KMS-11 (cell line): ENCODE measurements around the gene NOXO1.

Experiments used
- H2AFZ ChIP-seq: fragments of 200-600 bp; sonication (generic); 2 replicates; pipeline ENCODE4 v1.6.1; 2016; ENCODE audit warnings: antibody characterized with exemption, mixed run types, low read depth
- H3K27ac ChIP-seq: fragments of 200-600 bp; sonication (generic); 2 replicates; pipeline ENCODE4 v1.6.1; 2016; ENCODE audit warnings: mild to moderate bottlenecking, mixed run types
- H3K27me3 ChIP-seq: fragments of 200-600 bp; sonication (generic); 2 replicates; pipeline ENCODE4 v1.6.1; 2017; ENCODE audit warnings: mild to moderate bottlenecking, low read depth, mixed run types, moderate library complexity; ENCODE audit not compliant: insufficient read depth
- H3K36me3 ChIP-seq: fragments of 200-600 bp; sonication (generic); 2 replicates; pipeline ENCODE4 v1.6.1; 2017; ENCODE audit warnings: mild to moderate bottlenecking, mixed run types; ENCODE audit not compliant: insufficient read depth
- H3K4me1 ChIP-seq: fragments of 200-600 bp; sonication (generic); 2 replicates; pipeline ENCODE4 v1.6.1; 2016; ENCODE audit warnings: mild to moderate bottlenecking, low read depth, mixed run types; ENCODE audit not compliant: poor library complexity, severe bottlenecking
- H3K4me2 ChIP-seq: fragments of 200-600 bp; sonication (generic); 2 replicates; pipeline ENCODE4 v1.7.0; 2016; ENCODE audit warnings: mild to moderate bottlenecking, mixed run types
- H3K4me3 ChIP-seq: fragments of 200-600 bp; sonication (generic); IDR thresholded peaks from 2 replicates; pipeline ENCODE4 v1.6.1; 2017; ENCODE audit warnings: low read depth, low read length, mixed read lengths; ENCODE audit not compliant: insufficient read depth
- H3K79me2 ChIP-seq: fragments of 200-600 bp; sonication (generic); 2 replicates; pipeline ENCODE4 v1.6.1; 2016; ENCODE audit warnings: low read depth, mixed run types; ENCODE audit not compliant: insufficient read depth
- H3K9ac ChIP-seq: fragments of 200-600 bp; sonication (generic); 2 replicates; pipeline ENCODE4 v1.6.1; 2016; ENCODE audit warnings: mild to moderate bottlenecking, mixed run types
- H4K20me1 ChIP-seq: fragments of 200-600 bp; sonication (generic); 2 replicates; pipeline ENCODE4 v1.6.1; 2016; ENCODE audit warnings: mild to moderate bottlenecking, mixed run types; ENCODE audit not compliant: insufficient read depth
- TF ChIP-seq, protein P1 (sequence below): fragments of 200-600 bp; sonication (generic); conservative IDR thresholded peaks from 2 replicates; pipeline ENCODE4 v1.6.1; 2017; ENCODE audit warnings: low read depth, mild to moderate bottlenecking, antibody characterized with exemption, low read length, moderate library complexity, mixed read lengths

NOXO1 gene

DNA sequence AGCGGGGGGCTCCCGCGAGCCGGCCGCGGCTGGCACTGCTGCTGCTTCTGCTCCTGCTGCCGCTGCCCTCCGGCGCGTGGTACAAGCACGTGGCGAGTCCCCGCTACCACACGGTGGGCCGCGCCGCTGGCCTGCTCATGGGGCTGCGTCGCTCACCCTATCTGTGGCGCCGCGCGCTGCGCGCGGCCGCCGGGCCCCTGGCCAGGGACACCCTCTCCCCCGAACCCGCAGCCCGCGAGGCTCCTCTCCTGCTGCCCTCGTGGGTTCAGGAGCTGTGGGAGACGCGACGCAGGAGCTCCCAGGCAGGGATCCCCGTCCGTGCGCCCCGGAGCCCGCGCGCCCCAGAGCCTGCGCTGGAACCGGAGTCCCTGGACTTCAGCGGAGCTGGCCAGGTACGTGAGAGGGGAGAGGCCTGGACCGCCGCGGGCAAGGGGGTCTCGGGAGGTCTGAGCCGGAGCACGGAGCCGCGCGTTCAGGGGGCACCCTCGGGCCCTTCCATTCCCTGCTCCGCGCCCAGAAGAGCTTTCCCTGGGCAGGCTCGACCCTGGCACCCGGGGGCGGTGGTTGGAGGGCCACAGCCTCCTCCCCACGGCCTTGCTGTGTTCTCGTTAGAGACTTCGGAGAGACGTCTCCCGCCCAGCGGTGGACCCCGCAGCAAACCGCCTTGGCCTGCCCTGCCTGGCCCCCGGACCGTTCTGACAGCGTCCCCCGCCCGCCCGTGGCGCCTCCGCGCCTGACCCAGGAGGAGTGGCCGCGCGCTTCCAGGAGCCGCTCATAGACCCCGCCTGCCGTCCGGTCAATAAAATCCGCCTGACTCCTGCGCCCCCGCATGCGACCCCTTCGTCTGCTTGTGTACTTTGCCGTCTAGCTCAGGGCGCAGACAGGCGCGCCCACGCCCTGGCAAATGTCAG lies 38.9 kb upstream of the NOXO1 start:
- H3K4me3 ChIP-seq, result no peak overlapping the region
- peaks cover 12% of the 10 kb centered on the region; the same call in 1 of the 2 replicates for H3K27me3 ChIP-seq

DNA sequence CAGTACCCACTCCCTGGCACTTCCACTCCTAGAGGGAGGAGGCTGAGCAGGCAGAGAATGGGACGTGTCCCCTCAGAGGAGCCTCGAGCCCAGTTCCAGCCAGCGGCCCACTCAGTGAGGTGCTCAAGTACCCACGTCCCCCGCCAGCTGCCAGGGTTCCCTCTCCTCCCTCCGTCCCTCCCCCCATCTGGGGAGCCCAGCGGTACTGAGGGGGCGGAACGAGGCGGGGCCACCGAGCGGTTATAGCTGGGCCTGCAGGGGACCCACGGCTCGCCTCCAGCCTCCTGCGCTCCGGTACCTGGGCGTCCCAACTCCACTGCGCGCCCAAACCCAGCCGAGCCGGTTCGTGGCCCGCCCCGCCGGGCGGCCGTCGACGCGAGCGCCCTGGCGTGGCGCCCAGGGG lies 38.2 kb upstream of the NOXO1 start, which contains the start of gene NPW:
NPW (plus strand) TSS at position 268 of the 403 bp plus-strand sequence.
- Histone ChIP-seq H3K4me1 (peaks cover 10% of the 10 kb centered on the region), H3K4me3 (no peak within 1 kb of the TSS), H3K27ac (no peak within 1 kb of the TSS), H3K79me2 (no peaks in the 10 kb centered on the region), H3K4me2 (no peak within 1 kb of the TSS), H3K27me3 (peaks cover 12% of the 10 kb centered on the region; the same call in 1 of the 2 replicates), H4K20me1 (no peaks in the 10 kb centered on the region), H3K9ac (no peak within 1 kb of the TSS), H2AFZ (no peak within 1 kb of the TSS), H3K36me3 (no peaks in the 10 kb centered on the region)
- TF ChIP-seq, protein P1, sequence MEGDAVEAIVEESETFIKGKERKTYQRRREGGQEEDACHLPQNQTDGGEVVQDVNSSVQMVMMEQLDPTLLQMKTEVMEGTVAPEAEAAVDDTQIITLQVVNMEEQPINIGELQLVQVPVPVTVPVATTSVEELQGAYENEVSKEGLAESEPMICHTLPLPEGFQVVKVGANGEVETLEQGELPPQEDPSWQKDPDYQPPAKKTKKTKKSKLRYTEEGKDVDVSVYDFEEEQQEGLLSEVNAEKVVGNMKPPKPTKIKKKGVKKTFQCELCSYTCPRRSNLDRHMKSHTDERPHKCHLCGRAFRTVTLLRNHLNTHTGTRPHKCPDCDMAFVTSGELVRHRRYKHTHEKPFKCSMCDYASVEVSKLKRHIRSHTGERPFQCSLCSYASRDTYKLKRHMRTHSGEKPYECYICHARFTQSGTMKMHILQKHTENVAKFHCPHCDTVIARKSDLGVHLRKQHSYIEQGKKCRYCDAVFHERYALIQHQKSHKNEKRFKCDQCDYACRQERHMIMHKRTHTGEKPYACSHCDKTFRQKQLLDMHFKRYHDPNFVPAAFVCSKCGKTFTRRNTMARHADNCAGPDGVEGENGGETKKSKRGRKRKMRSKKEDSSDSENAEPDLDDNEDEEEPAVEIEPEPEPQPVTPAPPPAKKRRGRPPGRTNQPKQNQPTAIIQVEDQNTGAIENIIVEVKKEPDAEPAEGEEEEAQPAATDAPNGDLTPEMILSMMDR, result no peak

More for the DNA sequence above, 38.9 kb upstream of the NOXO1 start:
- TF ChIP-seq, protein P1, result no peak
- Histone ChIP-seq H3K4me1 (peaks cover 10% of the 10 kb centered on the region), H3K4me2 (no peak overlapping the region), H2AFZ (no peak overlapping the region), H4K20me1 (no peaks in the 10 kb centered on the region), H3K9ac (no peak overlapping the region), H3K27ac (no peak overlapping the region), H3K79me2 (no peaks in the 10 kb centered on the region), H3K36me3 (no peaks in the 10 kb centered on the region)

DNA sequence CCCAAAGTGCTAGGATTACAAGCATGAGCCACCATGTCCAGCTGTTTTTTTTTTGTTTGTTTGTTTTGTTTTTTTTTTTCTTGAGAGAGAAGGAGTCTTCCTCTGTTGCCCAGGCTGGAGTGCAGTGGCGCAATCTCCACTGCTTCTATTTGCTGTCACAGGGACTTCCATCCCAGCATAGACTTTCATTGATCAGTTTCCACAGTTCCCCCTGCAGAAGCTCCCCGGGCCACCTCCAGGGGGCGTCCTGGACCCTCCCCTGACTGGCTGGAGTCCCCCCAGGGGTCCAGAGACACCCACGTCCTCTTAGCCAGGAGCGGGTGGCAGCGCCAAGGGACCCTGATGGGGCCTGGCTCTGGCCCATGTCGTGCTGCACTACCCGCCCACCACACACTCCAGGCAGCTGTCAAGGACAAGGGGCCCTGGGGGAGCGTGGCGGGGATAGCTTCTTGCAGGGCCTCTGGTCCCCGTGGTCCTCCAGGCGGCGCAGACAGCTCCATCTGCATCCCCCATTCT lies 35.2 kb upstream of the NOXO1 start:
- Histone ChIP-seq H3K79me2 (no peaks in the 10 kb centered on the region), H3K4me2 (no peak overlapping the region), H2AFZ (no peak overlapping the region), H3K4me1 (no peaks in the 10 kb centered on the region), H3K9ac (no peak overlapping the region), H3K4me3 (no peak overlapping the region), H3K27me3 (peaks cover 7% of the 10 kb centered on the region; the same call in 1 of the 2 replicates), H3K27ac (no peak overlapping the region), H3K36me3 (no peaks in the 10 kb centered on the region), H4K20me1 (no peaks in the 10 kb centered on the region)
- TF ChIP-seq, protein P1, result peak; percentile 51

DNA sequence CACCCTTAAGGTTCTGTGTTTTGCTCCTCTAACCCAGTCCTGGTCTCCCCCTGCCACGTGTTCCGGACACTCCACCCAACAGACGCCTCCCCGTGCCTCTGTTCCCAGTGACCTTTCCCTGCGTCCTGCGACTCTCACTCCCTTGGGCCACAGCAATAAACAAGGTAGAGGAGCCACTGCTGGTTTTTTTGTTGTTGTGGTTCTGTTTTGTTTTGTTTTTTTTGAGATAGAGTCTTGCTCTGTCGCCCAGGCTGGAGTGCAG lies 34.6 kb upstream of the NOXO1 start:
- Histone ChIP-seq H3K27ac (no peak overlapping the region), H3K27me3 (peaks cover 1% of the 10 kb centered on the region; the same call in 1 of the 2 replicates), H3K36me3 (no peaks in the 10 kb centered on the region), H3K4me1 (no peaks in the 10 kb centered on the region), H3K4me3 (no peak overlapping the region), H2AFZ (no peak overlapping the region), H4K20me1 (no peaks in the 10 kb centered on the region), H3K4me2 (no peak overlapping the region), H3K9ac (no peak overlapping the region), H3K79me2 (no peaks in the 10 kb centered on the region)
- TF ChIP-seq, protein P1, result no peak
